Ishikawa (cell line): Measurements from ENCODE around the gene PI4KB.

Experiments used
- CEBPB ChIP-seq: IDR thresholded peaks from 2 replicates; pipeline ENCODE4 v1.6.1; 2012
- CREB1 ChIP-seq: IDR thresholded peaks from 2 replicates; pipeline ENCODE4 v1.6.1; 2012; ENCODE audit warnings: low read depth
- EGR1 ChIP-seq: IDR thresholded peaks from 2 replicates; pipeline ENCODE4 v1.6.1; 2012
- EP300 ChIP-seq: IDR thresholded peaks from 2 replicates; pipeline ENCODE4 v1.6.1; 2012; ENCODE audit warnings: borderline replicate concordance
- FOXM1 ChIP-seq: IDR thresholded peaks from 2 replicates; pipeline ENCODE4 v1.6.1; 2012; ENCODE audit warnings: low read depth, borderline replicate concordance
- NFIC ChIP-seq: IDR thresholded peaks from 2 replicates; pipeline ENCODE4 v1.6.1; 2012
- RAD21 ChIP-seq: IDR thresholded peaks from 2 replicates; pipeline ENCODE4 v1.6.1; 2012; ENCODE audit warnings: low read depth
- TAF1 ChIP-seq: IDR thresholded peaks from 2 replicates; pipeline ENCODE4 v1.6.1; 2012; ENCODE audit warnings: low read depth, mild to moderate bottlenecking
- TCF12 ChIP-seq: IDR thresholded peaks from 2 replicates; pipeline ENCODE4 v1.6.1; 2012; ENCODE audit warnings: low read depth
- TEAD4 ChIP-seq: IDR thresholded peaks from 2 replicates; pipeline ENCODE4 v1.6.1; 2012
- YY1 ChIP-seq: IDR thresholded peaks from 2 replicates; pipeline ENCODE4 v1.6.1; 2012; ENCODE audit warnings: low read depth
- ZBTB7A ChIP-seq: IDR thresholded peaks from 2 replicates; pipeline ENCODE4 v1.6.1; 2012; ENCODE audit warnings: low read depth
- TF ChIP-seq, protein P1 (sequence below): IDR thresholded peaks from 2 replicates; pipeline ENCODE4 v1.6.1; 2012; ENCODE audit warnings: low read depth, mild to moderate bottlenecking
- TF ChIP-seq, protein P2 (sequence below): IDR thresholded peaks from 2 replicates; pipeline ENCODE4 v1.6.1; 2012
- TF ChIP-seq, protein P3 (sequence below): IDR thresholded peaks from 2 replicates; pipeline ENCODE4 v1.6.1; 2012

The PI4KB gene

DNA sequence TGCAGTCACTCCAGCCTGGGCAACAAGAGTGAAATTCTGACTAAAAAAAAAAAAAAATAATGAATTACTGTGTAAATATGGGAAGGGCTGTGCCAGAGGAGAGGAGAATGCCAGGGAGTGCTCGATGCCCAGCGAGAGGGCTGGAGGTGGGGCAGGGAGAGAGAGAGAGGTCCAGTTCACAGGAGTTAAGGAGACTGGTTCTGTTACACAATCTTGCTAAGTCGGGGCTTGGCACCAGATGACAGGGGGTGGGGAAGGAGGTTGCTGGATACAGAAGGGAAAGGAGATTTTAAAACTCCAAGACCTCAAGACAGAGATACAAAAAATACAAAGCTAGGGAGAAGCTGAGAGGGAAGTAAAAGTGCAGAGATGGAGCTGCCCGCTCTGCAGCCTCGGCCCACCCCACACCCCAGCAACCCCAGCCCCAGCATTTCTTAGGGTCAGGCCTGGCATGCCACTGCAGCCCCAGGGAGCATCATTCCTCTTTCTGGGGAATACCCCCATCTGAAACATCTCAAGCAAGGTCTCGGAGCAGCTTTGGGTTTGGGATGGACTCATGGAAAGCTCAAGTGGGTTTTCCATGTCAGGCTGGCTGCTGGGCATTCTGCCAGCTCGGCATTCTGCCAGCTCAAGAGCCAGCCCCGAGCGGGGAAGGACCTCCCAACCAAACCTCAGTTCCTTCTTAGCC is 44.3 kb upstream of the PI4KB start:
- TF ChIP-seq CREB1: no peak
- peak; percentile 78 for TF ChIP-seq CEBPB
- TF ChIP-seq NFIC: peak; percentile 89

DNA sequence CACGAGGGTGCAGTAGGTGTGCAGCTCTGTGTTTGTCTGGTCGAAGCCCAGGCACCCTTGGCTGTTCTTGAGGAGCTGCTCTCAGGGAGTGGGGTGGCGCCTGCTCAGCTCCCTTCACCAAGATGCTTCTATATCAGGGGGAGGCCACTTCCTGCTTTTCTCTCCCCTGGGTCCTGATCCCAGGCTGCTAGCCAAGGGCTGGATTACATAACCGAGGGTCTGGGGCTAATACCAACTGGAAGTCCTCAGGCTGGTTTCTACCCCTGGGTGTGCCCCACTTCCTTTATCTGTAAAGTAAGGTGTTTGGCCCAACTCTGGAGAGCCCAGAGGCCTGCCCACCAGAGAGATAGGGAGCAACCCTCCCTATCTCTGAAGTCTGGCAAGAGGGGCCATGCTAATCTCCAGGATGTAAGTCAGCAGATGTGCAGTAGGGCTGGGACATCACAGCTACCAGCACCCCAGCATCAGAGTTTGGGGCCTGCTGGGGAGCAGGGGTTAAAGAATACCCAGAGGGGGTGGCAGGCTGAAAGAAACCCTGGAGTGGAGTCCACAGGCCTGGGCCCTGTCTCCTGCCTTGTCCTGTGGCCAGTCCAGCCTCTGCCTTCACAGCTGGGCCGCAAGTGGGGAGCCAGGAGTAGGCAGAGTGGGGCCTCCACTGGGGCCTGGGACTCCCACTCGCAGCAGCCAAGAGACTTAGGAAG is 43.1 kb upstream of the PI4KB start:
- TF ChIP-seq, protein P1, sequence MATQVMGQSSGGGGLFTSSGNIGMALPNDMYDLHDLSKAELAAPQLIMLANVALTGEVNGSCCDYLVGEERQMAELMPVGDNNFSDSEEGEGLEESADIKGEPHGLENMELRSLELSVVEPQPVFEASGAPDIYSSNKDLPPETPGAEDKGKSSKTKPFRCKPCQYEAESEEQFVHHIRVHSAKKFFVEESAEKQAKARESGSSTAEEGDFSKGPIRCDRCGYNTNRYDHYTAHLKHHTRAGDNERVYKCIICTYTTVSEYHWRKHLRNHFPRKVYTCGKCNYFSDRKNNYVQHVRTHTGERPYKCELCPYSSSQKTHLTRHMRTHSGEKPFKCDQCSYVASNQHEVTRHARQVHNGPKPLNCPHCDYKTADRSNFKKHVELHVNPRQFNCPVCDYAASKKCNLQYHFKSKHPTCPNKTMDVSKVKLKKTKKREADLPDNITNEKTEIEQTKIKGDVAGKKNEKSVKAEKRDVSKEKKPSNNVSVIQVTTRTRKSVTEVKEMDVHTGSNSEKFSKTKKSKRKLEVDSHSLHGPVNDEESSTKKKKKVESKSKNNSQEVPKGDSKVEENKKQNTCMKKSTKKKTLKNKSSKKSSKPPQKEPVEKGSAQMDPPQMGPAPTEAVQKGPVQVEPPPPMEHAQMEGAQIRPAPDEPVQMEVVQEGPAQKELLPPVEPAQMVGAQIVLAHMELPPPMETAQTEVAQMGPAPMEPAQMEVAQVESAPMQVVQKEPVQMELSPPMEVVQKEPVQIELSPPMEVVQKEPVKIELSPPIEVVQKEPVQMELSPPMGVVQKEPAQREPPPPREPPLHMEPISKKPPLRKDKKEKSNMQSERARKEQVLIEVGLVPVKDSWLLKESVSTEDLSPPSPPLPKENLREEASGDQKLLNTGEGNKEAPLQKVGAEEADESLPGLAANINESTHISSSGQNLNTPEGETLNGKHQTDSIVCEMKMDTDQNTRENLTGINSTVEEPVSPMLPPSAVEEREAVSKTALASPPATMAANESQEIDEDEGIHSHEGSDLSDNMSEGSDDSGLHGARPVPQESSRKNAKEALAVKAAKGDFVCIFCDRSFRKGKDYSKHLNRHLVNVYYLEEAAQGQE: no peak
- TF ChIP-seq YY1: no peak
- TF ChIP-seq NFIC: no peak
- TF ChIP-seq CREB1: no peak
- TF ChIP-seq RAD21: no peak
- TF ChIP-seq, protein P2, sequence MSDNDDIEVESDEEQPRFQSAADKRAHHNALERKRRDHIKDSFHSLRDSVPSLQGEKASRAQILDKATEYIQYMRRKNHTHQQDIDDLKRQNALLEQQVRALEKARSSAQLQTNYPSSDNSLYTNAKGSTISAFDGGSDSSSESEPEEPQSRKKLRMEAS: no peak
- TF ChIP-seq EGR1: no peak
- TF ChIP-seq EP300: no peak
- TF ChIP-seq, protein P3, sequence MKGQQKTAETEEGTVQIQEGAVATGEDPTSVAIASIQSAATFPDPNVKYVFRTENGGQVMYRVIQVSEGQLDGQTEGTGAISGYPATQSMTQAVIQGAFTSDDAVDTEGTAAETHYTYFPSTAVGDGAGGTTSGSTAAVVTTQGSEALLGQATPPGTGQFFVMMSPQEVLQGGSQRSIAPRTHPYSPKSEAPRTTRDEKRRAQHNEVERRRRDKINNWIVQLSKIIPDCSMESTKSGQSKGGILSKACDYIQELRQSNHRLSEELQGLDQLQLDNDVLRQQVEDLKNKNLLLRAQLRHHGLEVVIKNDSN: no peak
- no peak for TF ChIP-seq ZBTB7A
- TF ChIP-seq CEBPB: no peak
- no peak for TF ChIP-seq FOXM1
- TF ChIP-seq TEAD4: no peak
- no peak for TF ChIP-seq TAF1
- no peak for TF ChIP-seq TCF12

DNA sequence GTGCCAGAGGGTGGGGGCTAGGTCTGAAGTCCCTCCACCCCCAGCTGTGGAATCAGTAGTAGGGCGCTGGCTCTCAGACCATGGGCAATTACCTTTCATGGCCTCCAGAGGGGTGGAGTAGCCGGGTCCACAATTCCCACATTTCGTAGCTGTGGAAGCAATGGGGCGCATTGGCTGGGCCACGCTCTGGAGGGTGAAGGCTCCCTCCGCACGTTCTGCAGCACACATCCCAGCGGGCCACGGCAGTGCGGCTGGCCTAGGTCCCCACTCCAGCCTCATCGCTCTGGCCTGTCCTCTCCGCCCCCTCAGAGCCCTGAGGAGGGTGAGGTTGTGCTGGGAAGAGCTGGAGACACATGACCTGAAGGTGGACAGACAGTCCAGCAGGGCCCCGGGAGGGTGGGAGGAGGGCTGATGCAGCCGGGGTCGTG is 42.4 kb upstream of the PI4KB start:
- TF ChIP-seq, protein P1: no peak
- no peak for TF ChIP-seq TCF12
- TF ChIP-seq ZBTB7A: no peak

DNA sequence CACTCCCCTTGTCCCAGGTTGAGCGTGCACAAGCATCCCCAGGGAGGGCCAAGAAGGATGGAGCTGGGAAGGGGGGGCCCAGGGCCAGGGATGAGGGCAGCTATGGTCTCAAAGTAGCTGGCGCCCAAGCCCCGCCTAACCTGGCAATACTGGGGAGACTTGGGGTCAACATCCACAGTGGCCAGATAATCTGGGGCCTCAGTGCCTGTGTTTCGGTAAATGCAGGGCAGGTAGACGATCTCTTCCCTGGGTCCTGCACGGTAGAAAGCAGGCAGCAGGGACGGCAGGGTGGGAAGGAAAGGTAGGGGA is 42.0 kb upstream of the PI4KB start:
- TF ChIP-seq EGR1 (no peak), RAD21 (no peak), EP300 (no peak), TEAD4 (no peak), YY1 (no peak), CREB1 (no peak), FOXM1 (no peak), NFIC (no peak), CEBPB (no peak), ZBTB7A (no peak), TAF1 (no peak)
- TF ChIP-seq, protein P2: no peak
- TF ChIP-seq, protein P3: no peak
- TF ChIP-seq, protein P1: no peak
